Neural crest cell (in vitro differentiated cells): ENCODE data around the gene CCR2. TPM values are rescaled to one million over a fixed set of nuclear protein-coding genes. Genes with fewer than 3 reads are reported as not detected.

Experiments
- DNase-seq: peaks from one replicate; pipeline ENCODE4 v3.0.0; 2021; ENCODE audit warnings: low read depth, mixed read lengths, low spot score
- H3K27ac Mint-ChIP-seq: one replicate; pipeline ENCODE4 v1.8.0; 2021; ENCODE audit warnings: mild to moderate bottlenecking, mixed read lengths; ENCODE audit not compliant: unreplicated experiment
- H3K27me3 Mint-ChIP-seq: 2 replicates; pipeline ENCODE4 v1.8.0; 2021; ENCODE audit warnings: low read depth, mild to moderate bottlenecking, mixed read lengths
- H3K36me3 Mint-ChIP-seq: 2 replicates; pipeline ENCODE4 v1.8.0; 2021; ENCODE audit warnings: low read depth, mild to moderate bottlenecking, mixed read lengths
- H3K4me1 Mint-ChIP-seq: 2 replicates; pipeline ENCODE4 v1.8.0; 2021; ENCODE audit warnings: mixed read lengths
- H3K4me3 Mint-ChIP-seq: one replicate; pipeline ENCODE4 v1.8.0; 2021; ENCODE audit warnings: mild to moderate bottlenecking, mixed read lengths
- H3K9me3 Mint-ChIP-seq: 2 replicates; pipeline ENCODE4 v1.8.0; 2021; ENCODE audit warnings: mixed read lengths
- total RNA-seq: library from RNA; stranded (reverse); gene quantifications from 2 replicates; pipeline ENCODE4 v1.2.1, GENCODE V29; 2021
- TF ChIP-seq, protein P1 (sequence below): fragments of 200-600 bp; sonication (generic); conservative IDR thresholded peaks from 2 replicates; pipeline ENCODE4 v1.5.0; 2021; ENCODE audit warnings: antibody characterized with exemption, mild to moderate bottlenecking

Gene CCR2
- total RNA-seq, 1 donor from 2014 or later: not detected

DNA sequence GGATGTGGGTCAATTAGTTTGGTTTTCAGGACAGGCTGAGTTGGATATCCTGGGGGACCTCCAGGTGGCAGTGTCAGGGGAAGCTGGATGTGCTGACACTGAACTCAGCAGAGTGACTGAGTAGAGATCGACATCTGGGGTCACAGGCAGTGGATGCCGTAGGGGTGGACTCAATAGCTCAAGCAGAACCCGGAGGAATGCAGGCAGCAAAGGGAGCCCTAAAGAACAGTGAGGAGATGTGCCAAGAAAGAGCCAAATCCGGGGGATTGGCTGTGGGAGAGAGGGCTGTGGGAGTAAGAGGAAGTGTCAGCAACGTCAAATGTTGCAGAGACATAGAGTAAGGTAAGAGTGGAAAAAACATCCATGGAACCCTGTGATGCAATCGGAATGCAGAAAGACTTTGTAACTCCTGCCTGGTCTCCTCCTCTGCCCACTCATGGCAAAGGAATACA lies 41.3 kb downstream of the CCR2 start:
- Mint-ChIP-seq H3K4me3 (no peak overlapping the region), H3K27ac (no peak overlapping the region), H3K27me3 (no peaks in the 10 kb centered on the region), H3K36me3 (no peaks in the 10 kb centered on the region), H3K4me1 (peaks cover 4% of the 10 kb centered on the region), H3K9me3 (peaks cover 3% of the 10 kb centered on the region)
- no peak for DNase-seq
- TF ChIP-seq, protein P1, sequence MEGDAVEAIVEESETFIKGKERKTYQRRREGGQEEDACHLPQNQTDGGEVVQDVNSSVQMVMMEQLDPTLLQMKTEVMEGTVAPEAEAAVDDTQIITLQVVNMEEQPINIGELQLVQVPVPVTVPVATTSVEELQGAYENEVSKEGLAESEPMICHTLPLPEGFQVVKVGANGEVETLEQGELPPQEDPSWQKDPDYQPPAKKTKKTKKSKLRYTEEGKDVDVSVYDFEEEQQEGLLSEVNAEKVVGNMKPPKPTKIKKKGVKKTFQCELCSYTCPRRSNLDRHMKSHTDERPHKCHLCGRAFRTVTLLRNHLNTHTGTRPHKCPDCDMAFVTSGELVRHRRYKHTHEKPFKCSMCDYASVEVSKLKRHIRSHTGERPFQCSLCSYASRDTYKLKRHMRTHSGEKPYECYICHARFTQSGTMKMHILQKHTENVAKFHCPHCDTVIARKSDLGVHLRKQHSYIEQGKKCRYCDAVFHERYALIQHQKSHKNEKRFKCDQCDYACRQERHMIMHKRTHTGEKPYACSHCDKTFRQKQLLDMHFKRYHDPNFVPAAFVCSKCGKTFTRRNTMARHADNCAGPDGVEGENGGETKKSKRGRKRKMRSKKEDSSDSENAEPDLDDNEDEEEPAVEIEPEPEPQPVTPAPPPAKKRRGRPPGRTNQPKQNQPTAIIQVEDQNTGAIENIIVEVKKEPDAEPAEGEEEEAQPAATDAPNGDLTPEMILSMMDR: no peak

DNA sequence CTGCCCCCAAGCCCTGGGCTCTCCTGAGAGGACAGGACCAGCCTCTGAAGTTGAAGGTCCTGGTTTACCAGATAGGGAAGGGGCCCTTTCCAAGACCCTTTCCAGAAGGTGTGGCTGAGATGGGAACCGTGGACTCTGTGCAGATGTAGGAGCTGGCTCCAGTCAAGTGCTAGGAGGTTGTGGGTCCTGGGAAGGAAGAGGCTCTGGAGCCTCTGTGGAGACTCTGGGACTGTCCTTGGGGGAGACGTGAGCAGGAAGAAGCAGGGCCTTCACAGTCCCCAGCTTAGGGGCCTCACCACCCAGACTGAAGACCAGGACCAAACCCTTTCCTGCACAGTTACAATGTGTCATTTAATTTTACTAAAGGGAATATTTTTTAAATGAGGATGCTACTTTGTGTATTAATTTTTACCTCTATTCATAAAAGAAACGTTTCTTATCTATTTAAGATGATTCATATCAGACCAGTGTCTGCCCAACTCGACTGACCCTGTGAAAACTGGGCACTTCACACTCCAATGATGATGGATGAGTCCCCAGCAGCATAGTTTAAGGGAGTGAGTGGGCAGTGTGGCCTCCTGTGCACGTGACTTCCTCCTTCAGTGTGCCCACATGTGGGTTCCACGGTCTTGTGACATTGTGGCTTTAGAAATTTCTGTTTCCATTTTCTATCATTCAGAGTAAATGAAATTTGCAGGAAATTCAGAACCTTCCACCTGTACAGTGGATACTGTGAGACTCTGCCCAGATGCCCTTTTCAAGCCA lies 42.0 kb downstream of the CCR2 start:
- peaks cover 4% of the 10 kb centered on the region for H3K4me1 Mint-ChIP-seq

DNA sequence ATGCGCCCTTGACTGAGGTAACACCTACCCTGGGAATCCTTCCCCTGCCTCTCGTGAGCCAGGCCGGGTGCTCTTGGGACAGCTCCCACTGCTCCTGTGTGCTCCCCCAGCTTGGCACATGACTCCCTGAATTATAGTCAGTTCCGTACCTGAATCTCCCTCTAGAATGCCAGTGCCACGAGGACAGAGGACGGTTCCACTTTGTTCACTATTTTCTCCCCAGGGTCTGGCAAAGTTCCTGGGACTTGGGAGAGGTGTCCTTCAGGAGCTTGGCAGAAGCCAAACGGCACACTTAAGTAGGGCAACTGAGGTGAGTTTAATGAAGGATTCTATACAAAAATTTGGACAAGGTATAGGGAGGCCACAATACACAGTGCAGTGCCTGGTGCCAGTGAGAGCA lies 43.2 kb downstream of the CCR2 start:
- TF ChIP-seq, protein P1: no peak
- H3K27ac Mint-ChIP-seq: no peak overlapping the region

More for the DNA sequence above, 42.0 kb downstream of the CCR2 start:
- no peak overlapping the region for H3K27ac Mint-ChIP-seq
- no peaks in the 10 kb centered on the region for H3K36me3 Mint-ChIP-seq
- no peak for DNase-seq
- TF ChIP-seq, protein P1: no peak
- H3K4me3 Mint-ChIP-seq: no peak overlapping the region
- no peaks in the 10 kb centered on the region for H3K27me3 Mint-ChIP-seq
- H3K9me3 Mint-ChIP-seq: peaks cover 3% of the 10 kb centered on the region

DNA sequence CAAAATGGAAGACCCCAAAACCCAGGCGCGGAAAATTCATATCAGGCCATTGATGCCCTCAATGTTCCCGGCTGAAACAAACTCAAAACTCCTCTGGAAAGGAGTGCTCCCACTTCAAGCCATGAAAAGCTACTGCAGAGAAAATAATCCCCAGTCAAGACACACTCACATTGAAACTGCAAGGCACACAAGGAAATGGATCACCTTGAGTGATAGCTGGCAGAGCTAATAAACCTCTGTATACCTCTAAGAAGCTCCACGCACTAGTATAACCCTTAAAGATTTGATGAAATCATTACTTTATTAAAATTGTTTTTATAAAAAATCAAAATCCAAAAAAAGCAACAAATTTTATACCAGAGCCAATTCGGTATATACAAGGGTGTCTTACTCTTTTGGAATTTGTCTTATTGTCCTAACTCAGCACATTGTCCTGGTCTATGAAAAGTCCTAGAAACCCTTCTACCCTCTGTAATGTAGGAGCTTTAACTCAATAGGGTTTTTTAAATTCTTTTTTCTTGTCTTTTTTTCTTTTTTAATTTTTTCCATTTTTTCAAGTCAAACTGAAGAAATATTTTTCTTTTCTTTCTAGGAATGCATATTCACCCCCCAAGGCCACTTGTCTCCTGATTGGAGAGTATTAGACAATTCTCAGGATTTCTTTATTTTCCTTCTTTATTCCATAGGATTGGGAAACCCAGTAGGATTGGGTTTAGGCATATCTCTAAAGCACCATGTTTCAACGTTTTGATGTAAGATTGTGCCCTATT lies 44.5 kb downstream of the CCR2 start:
- H3K9me3 Mint-ChIP-seq: peaks cover 2% of the 10 kb centered on the region
- no peak overlapping the region for H3K4me3 Mint-ChIP-seq
- H3K27ac Mint-ChIP-seq: no peak overlapping the region
- H3K4me1 Mint-ChIP-seq: no peaks in the 10 kb centered on the region
- H3K36me3 Mint-ChIP-seq: no peaks in the 10 kb centered on the region
- no peaks in the 10 kb centered on the region for H3K27me3 Mint-ChIP-seq
- no peak for DNase-seq
- TF ChIP-seq, protein P1: no peak

More for the DNA sequence above, 43.2 kb downstream of the CCR2 start:
- peaks cover 4% of the 10 kb centered on the region for H3K4me1 Mint-ChIP-seq
- H3K9me3 Mint-ChIP-seq: peaks cover 3% of the 10 kb centered on the region
- no peak overlapping the region for H3K4me3 Mint-ChIP-seq
- DNase-seq: no peak
- no peaks in the 10 kb centered on the region for H3K27me3 Mint-ChIP-seq
- no peaks in the 10 kb centered on the region for H3K36me3 Mint-ChIP-seq

DNA sequence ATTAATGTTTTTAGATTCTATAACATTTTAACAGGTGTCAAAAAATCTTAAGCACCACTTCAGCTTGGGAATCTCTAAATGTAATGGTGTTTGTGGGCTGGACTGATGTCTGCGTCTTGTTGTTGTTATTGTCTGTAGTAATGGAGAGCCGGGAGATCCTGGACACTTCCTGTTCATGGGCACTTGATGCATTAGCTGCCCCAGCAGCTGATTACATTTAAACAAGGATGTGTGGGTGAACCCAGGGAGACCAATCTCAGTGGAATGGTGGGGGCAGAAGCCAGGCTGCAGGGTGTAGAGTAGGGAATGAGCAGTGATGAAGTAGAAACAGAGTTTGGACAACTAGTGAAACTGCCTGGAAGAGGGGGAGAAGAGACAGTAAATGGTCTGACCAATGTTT lies 45.2 kb downstream of the CCR2 start:
- no peaks in the 10 kb centered on the region for H3K27me3 Mint-ChIP-seq

More for the DNA sequence above, 45.2 kb downstream of the CCR2 start:
- H3K9me3 Mint-ChIP-seq: peaks cover 2% of the 10 kb centered on the region
- H3K36me3 Mint-ChIP-seq: no peaks in the 10 kb centered on the region
- no peaks in the 10 kb centered on the region for H3K4me1 Mint-ChIP-seq
- no peak overlapping the region for H3K27ac Mint-ChIP-seq
- DNase-seq: no peak
- TF ChIP-seq, protein P1: no peak
- no peak overlapping the region for H3K4me3 Mint-ChIP-seq
